Measurements from ENCODE around the gene C17orf67. TPM values are rescaled to one million over a fixed set of nuclear protein-coding genes. Genes with fewer than 3 reads are reported as not detected.
A peak's percentile ranks its signal among the peaks of the same experiment; 100 is the strongest.

C17orf67 gene
- total RNA-seq, 1 donor from 2014 or later = 1.4 TPM

GRCh38 chr17:56801459-56802178, 32.1 kb downstream of the C17orf67 start:
- H3F3A ChIP-seq (ENCODE audit: low read depth) = no peaks in the 10 kb centered on the region
- peaks cover 14% of the 10 kb centered on the region for H3K4me1 Mint-ChIP-seq
- H3K27ac Mint-ChIP-seq = no peak overlapping the region

GRCh38 chr17:56798916-56799315, 34.8 kb downstream of the C17orf67 start:
- Histone ChIP-seq H2AFZ (replicated peaks) (peak overlapping the region; percentile 17), H3K9ac (no peak overlapping the region), H3K9me3 (ENCODE audit: low read depth) (no peaks in the 10 kb centered on the region), H3K4me2 (peak overlapping the region; percentile 63), H3K4me1 (peaks cover 9% of the 10 kb centered on the region), H4K20me1 (ENCODE audit: low read depth) (no peaks in the 10 kb centered on the region), H3K4me3 (no peak overlapping the region), H3K36me3 (no peaks in the 10 kb centered on the region), H3K27me3 (no peaks in the 10 kb centered on the region), H3F3A (ENCODE audit: low read depth) (peaks cover 3% of the 10 kb centered on the region), H3K27ac (no peak overlapping the region), H3K79me2 (ENCODE audit: low read depth) (no peaks in the 10 kb centered on the region)
- Mint-ChIP-seq H3K27ac (no peak overlapping the region), H3K36me3 (no peaks in the 10 kb centered on the region), H3K9me3 (no peaks in the 10 kb centered on the region), H3K4me3 (no peak overlapping the region), H3K4me1 (peaks cover 14% of the 10 kb centered on the region), H3K27me3 (ENCODE audit: insufficient read depth, low read depth) (peaks cover 5% of the 10 kb centered on the region)
- peak; percentile 63 for DNase-seq (ENCODE audit: low spot score)
- no peak for TF ChIP-seq CTCF (IDR thresholded peaks at IDR 0.05)
- TF ChIP-seq EZH2phosphoT487 (IDR thresholded peaks at IDR 0.05) = no peak
- no peak for TF ChIP-seq EZH2 (IDR thresholded peaks at IDR 0.05)

More at GRCh38 chr17:56801459-56802178, 32.1 kb downstream of the C17orf67 start:
- H4K20me1 ChIP-seq (ENCODE audit: low read depth) = no peaks in the 10 kb centered on the region
- Mint-ChIP-seq H3K9me3 (no peaks in the 10 kb centered on the region), H3K4me3 (peak overlapping the region; percentile 5), H3K36me3 (no peaks in the 10 kb centered on the region), H3K27me3 (ENCODE audit: insufficient read depth, low read depth) (peaks cover 3% of the 10 kb centered on the region)
- H3K27me3 ChIP-seq = no peaks in the 10 kb centered on the region
- H3K4me1 ChIP-seq = peaks cover 5% of the 10 kb centered on the region
- no peak overlapping the region for H3K9ac ChIP-seq
- TF ChIP-seq CTCF (IDR thresholded peaks at IDR 0.05) = no peak
- TF ChIP-seq EZH2phosphoT487 (IDR thresholded peaks at IDR 0.05) = no peak
- TF ChIP-seq EZH2 (IDR thresholded peaks at IDR 0.05) = no peak
- no peak overlapping the region for H3K4me3 ChIP-seq
- H3K4me2 ChIP-seq = no peak overlapping the region
- H3K27ac ChIP-seq = no peak overlapping the region
- H3K36me3 ChIP-seq = no peaks in the 10 kb centered on the region
- no peak for DNase-seq (ENCODE audit: low spot score)
- no peaks in the 10 kb centered on the region for H3K9me3 ChIP-seq (ENCODE audit: low read depth)
- no peak overlapping the region for H2AFZ ChIP-seq (replicated peaks)
- H3K79me2 ChIP-seq (ENCODE audit: low read depth) = no peaks in the 10 kb centered on the region

GRCh38 chr17:56796536-56796935, 37.2 kb downstream of the C17orf67 start:
- peaks cover 4% of the 10 kb centered on the region for H3K9me3 Mint-ChIP-seq
- no peak overlapping the region for H3K4me3 Mint-ChIP-seq
- Histone ChIP-seq H3K4me3 (no peak overlapping the region), H3K79me2 (ENCODE audit: low read depth) (no peaks in the 10 kb centered on the region), H3K27me3 (no peaks in the 10 kb centered on the region), H3K4me2 (no peak overlapping the region), H3K9ac (no peak overlapping the region), H4K20me1 (ENCODE audit: low read depth) (no peaks in the 10 kb centered on the region), H3K27ac (no peak overlapping the region), H2AFZ (replicated peaks) (no peak overlapping the region), H3K4me1 (peaks cover 16% of the 10 kb centered on the region), H3F3A (ENCODE audit: low read depth) (peaks cover 8% of the 10 kb centered on the region), H3K36me3 (no peaks in the 10 kb centered on the region), H3K9me3 (ENCODE audit: low read depth) (no peaks in the 10 kb centered on the region)
- DNase-seq (ENCODE audit: low spot score) = no peak
- H3K27me3 Mint-ChIP-seq (ENCODE audit: insufficient read depth, low read depth) = peaks cover 12% of the 10 kb centered on the region
- TF ChIP-seq EZH2phosphoT487 (IDR thresholded peaks at IDR 0.05) (no peak), CTCF (IDR thresholded peaks at IDR 0.05) (no peak), EZH2 (IDR thresholded peaks at IDR 0.05) (no peak)
- H3K4me1 Mint-ChIP-seq = peaks cover 19% of the 10 kb centered on the region
- no peak overlapping the region for H3K27ac Mint-ChIP-seq
- peaks cover 4% of the 10 kb centered on the region for H3K36me3 Mint-ChIP-seq

All from neural progenitor cell (in vitro differentiated cells).